Colonic mucosa (tissue), 4 donors: Measurements from ENCODE around the gene CERK. TPM values are rescaled to one million over a fixed set of nuclear protein-coding genes. Genes with fewer than 3 reads are reported as not detected.

ENCODE experiments used
- DNase-seq: peaks from one replicate; pipeline ENCODE4 v3.0.0-alpha.2; 2020
- H3K27ac ChIP-seq: fragments of 200-600 bp; one replicate; pipeline ENCODE4 v1.8.0; 2021
- H3K27me3 ChIP-seq: fragments of 200-600 bp; one replicate; pipeline ENCODE4 v1.8.0; 2021
- H3K36me3 ChIP-seq: fragments of 200-600 bp; one replicate; pipeline ENCODE4 v1.8.0; 2021
- H3K4me1 ChIP-seq: fragments of 200-600 bp; one replicate; pipeline ENCODE4 v1.8.0; 2021; ENCODE audit warnings: mild to moderate bottlenecking
- H3K4me3 ChIP-seq: fragments of 200-600 bp; one replicate; pipeline ENCODE4 v1.8.0; 2021
- H3K9ac ChIP-seq, 2 donors: one replicate each; pipeline ENCODE4 v1.7.0; 2013; ENCODE audit warnings: control low read depth in 2 of 2, low read depth in 2 of 2, low read length in 2 of 2
- H3K9me3 ChIP-seq: fragments of 200-600 bp; one replicate; pipeline ENCODE4 v1.8.0; 2021
- intact Hi-C: fragments of 100-400 bp; cut with DNase I; formaldehyde crosslinking; loops from one replicate; pipeline ENCODE4 v1.14.1; 2022
- total RNA-seq, 2 donors: library from RNA; stranded (reverse); fragmentation: NEBNext Ultra II Directional in 1 of 2; extraction: Animal tissue kit (Norgen Biotek cat#: 25700) in 1 of 2; gene quantifications; one replicate each; pipeline ENCODE4 v1.2.1, GENCODE V29; 2021
- TF ChIP-seq, protein P1 (sequence below): fragments of 200-600 bp; IDR thresholded peaks from one replicate; pipeline ENCODE4 v1.8.0; 2022; ENCODE audit warnings: antibody characterized with exemption, mild to moderate bottlenecking
- donor health status: healthy.
- donor health status: DM: no; HTN: no; CAD: no.
- donor health status: DM: no; HTN: no; CAD: no.

The CERK gene
- total RNA-seq, 2 donors from 2014 or later: 24.7 to 46.6 TPM

DNA sequence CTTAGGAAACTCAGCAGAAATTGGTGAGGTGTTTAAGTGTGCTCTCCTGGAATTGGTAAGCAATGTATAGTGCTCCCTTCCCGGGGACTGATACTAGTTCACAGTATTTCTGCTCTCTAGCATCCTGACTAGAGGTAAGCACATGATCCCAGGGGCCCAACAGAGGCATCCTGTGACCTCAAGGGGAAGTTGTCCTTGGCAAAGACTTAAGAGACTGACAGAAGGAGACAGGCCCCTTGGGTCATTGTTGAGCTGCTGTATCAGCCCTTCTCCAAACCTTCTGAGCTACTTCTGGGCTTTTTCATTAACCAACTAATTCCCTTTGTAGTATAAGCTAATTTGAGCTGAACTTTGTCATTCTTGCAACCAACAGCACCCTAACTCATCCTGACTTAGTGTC, 20.1 kb upstream of the CERK start:
- no peaks in the 10 kb centered on the region for H3K9me3 ChIP-seq
- TF ChIP-seq, protein P1, sequence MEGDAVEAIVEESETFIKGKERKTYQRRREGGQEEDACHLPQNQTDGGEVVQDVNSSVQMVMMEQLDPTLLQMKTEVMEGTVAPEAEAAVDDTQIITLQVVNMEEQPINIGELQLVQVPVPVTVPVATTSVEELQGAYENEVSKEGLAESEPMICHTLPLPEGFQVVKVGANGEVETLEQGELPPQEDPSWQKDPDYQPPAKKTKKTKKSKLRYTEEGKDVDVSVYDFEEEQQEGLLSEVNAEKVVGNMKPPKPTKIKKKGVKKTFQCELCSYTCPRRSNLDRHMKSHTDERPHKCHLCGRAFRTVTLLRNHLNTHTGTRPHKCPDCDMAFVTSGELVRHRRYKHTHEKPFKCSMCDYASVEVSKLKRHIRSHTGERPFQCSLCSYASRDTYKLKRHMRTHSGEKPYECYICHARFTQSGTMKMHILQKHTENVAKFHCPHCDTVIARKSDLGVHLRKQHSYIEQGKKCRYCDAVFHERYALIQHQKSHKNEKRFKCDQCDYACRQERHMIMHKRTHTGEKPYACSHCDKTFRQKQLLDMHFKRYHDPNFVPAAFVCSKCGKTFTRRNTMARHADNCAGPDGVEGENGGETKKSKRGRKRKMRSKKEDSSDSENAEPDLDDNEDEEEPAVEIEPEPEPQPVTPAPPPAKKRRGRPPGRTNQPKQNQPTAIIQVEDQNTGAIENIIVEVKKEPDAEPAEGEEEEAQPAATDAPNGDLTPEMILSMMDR: no peak
- H3K27me3 ChIP-seq: no peaks in the 10 kb centered on the region
- H3K36me3 ChIP-seq: no peaks in the 10 kb centered on the region
- peak overlapping the region in 1 of 2 donors; percentile 28 for H3K9ac ChIP-seq
- intact Hi-C loops: no loop called here
- no peak overlapping the region for H3K27ac ChIP-seq
- no peak overlapping the region for H3K4me3 ChIP-seq
- no peak for DNase-seq
- H3K4me1 ChIP-seq: peaks cover 10% of the 10 kb centered on the region

DNA sequence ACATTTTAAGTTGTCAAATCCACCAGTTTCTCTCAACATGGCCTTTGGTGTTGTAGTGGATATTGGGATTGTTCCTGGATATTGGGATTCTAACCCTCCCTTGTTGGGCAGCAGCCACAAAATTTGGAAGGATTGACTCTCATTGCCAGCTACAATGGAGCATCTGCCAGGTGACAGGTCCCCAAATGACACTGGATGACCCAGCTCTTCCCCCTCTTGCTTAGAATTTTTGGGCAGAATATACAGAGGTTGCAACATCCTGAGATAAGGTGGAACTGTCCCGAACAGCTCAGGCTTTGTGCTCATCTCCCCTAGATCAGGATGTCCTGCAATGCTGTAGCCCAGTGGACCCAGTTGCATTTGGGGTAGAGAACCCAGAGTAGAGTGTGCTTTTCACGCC, 19.1 kb upstream of the CERK start:
- H3K4me3 ChIP-seq: no peak overlapping the region
- H3K36me3 ChIP-seq: no peaks in the 10 kb centered on the region
- peaks cover 10% of the 10 kb centered on the region for H3K4me1 ChIP-seq
- H3K27ac ChIP-seq: no peak overlapping the region
- H3K9me3 ChIP-seq: no peaks in the 10 kb centered on the region
- no peaks in the 10 kb centered on the region for H3K27me3 ChIP-seq
- DNase-seq: no peak
- intact Hi-C loops: no loop called here
- H3K9ac ChIP-seq: no peak overlapping the region
- TF ChIP-seq, protein P1: no peak

DNA sequence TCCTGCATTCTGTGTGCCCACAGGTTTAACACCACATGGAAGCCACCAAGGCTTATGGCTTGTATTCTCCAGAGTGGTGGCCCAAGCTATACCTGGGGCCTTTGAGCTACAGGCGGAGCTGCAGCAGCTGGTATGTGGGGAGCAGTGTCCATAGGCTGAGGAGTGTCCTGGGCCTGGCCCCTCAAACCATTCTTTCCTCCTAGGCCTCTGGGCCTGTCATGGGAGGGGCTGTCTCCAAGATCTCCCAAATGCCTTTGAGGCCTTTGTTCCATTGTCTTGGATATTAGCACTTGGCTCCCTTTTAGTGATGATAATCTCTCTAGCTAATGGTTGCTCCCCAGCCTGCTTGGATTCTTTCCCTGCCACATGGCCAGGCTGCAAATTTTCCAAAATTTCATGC, 18.0 kb upstream of the CERK start:
- no peaks in the 10 kb centered on the region for H3K36me3 ChIP-seq
- no peaks in the 10 kb centered on the region for H3K27me3 ChIP-seq
- no peak overlapping the region for H3K9ac ChIP-seq
- TF ChIP-seq, protein P1: no peak
- DNase-seq: no peak
- intact Hi-C loops: no loop called here
- H3K4me3 ChIP-seq: no peak overlapping the region
- no peaks in the 10 kb centered on the region for H3K9me3 ChIP-seq
- no peak overlapping the region for H3K27ac ChIP-seq
- peaks cover 10% of the 10 kb centered on the region for H3K4me1 ChIP-seq

DNA sequence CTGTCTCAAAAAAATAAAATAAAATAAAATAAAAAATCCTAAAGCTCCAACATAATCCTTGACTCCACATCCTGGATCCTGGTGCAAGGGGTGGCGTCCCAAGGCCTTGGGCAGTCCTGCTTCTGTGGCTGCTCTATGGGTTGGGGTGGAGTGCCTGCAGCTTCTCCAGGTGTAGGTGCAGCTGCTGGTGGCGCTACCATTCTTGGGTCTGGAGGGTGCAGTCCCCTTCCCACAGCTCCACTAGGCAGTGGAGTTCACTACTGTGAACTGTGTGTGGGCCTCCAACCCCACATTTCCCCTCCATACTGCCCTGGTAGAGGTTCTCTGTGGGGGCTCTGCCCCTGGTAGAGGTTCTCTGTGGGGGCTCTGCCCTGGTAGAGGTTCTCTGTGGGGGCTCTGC, 17.5 kb upstream of the CERK start:
- no peaks in the 10 kb centered on the region for H3K9me3 ChIP-seq
- H3K27me3 ChIP-seq: no peaks in the 10 kb centered on the region
- TF ChIP-seq, protein P1: no peak
- peaks cover 15% of the 10 kb centered on the region for H3K4me1 ChIP-seq
- no peak for DNase-seq
- no peak overlapping the region for H3K9ac ChIP-seq
- no peaks in the 10 kb centered on the region for H3K36me3 ChIP-seq
- no peak overlapping the region for H3K27ac ChIP-seq
- H3K4me3 ChIP-seq: no peak overlapping the region
- intact Hi-C loops: no loop called here

DNA sequence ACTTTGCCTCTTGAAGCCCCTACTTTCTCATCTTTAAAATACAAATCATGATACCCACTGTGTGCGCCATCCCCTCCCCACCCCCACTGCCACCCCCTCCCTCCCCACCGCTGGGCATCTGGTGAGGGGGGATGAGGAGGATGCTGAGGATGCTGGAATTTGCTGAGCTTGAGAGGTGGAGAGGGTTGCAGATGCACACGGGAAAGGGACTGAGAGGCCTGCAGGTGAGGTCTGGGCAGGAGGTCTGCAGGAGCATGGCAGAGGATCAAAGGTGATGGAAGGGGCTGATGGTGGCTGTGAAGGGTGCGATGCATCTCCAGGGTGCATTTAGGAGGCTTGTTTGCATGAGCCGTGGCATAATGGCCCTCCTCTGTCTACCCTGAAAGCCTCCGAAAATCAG, 16.8 kb upstream of the CERK start:
- Histone ChIP-seq H3K27ac (peak overlapping the region; percentile 92), H3K36me3 (no peaks in the 10 kb centered on the region), H3K4me1 (peaks cover 21% of the 10 kb centered on the region), H3K9ac (peak overlapping the region in 1 of 2 donors; percentile 70), H3K9me3 (no peaks in the 10 kb centered on the region), H3K4me3 (no peak overlapping the region), H3K27me3 (no peaks in the 10 kb centered on the region)
- intact Hi-C loops: no loop called here
- no peak for DNase-seq
- TF ChIP-seq, protein P1: no peak
